ENCODE results near the gene RYK. TPM values are rescaled to one million over a fixed set of nuclear protein-coding genes. Genes with fewer than 3 reads are reported as not detected.

Gene RYK
- total RNA-seq, 4 donors from 2014 or later = 92.7 to 133 (median 115) TPM

- peaks cover 3 to 78% of the 10 kb centered on the region in 2 donors for H3K36me3 ChIP-seq
- H3K27me3 ChIP-seq = no peaks in the 10 kb centered on the region
- H3K4me1 ChIP-seq = no peaks in the 10 kb centered on the region
- WGBS, 2 donors (ENCODE audit: low coverage in 1 of 2) = 73% methylated on average over 2 of the region's 2 CpGs; no CpG with 5 or more reads in 1 of the 2 donors
- H3K4me3 ChIP-seq = no peak overlapping the region
- TF ChIP-seq EP300 (IDR thresholded peaks at IDR 0.05) = no peak
- TF ChIP-seq, protein P1, sequence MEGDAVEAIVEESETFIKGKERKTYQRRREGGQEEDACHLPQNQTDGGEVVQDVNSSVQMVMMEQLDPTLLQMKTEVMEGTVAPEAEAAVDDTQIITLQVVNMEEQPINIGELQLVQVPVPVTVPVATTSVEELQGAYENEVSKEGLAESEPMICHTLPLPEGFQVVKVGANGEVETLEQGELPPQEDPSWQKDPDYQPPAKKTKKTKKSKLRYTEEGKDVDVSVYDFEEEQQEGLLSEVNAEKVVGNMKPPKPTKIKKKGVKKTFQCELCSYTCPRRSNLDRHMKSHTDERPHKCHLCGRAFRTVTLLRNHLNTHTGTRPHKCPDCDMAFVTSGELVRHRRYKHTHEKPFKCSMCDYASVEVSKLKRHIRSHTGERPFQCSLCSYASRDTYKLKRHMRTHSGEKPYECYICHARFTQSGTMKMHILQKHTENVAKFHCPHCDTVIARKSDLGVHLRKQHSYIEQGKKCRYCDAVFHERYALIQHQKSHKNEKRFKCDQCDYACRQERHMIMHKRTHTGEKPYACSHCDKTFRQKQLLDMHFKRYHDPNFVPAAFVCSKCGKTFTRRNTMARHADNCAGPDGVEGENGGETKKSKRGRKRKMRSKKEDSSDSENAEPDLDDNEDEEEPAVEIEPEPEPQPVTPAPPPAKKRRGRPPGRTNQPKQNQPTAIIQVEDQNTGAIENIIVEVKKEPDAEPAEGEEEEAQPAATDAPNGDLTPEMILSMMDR (IDR thresholded peaks at IDR 0.05) = no peak
- no peak for TF ChIP-seq POLR2A (IDR thresholded peaks at IDR 0.05)
- H3K9me3 ChIP-seq = no peaks in the 10 kb centered on the region
- no peak overlapping the region for H3K27ac ChIP-seq
- no peak for ATAC-seq
These were observed 71.2 kb downstream of the RYK start for GRCh38 chr3:134179508-134179907.

GRCh38 chr3:134163096-134163495 is 87.6 kb downstream of the RYK start:
- TF ChIP-seq EP300 (IDR thresholded peaks at IDR 0.05) (no peak), POLR2A (IDR thresholded peaks at IDR 0.05) (no peak), POLR2AphosphoS5 (IDR thresholded peaks at IDR 0.05) (no peak)
- TF ChIP-seq, protein P1 (IDR thresholded peaks at IDR 0.05) = no peak
- H3K9me3 ChIP-seq = no peaks in the 10 kb centered on the region
- no peak overlapping the region for H3K4me3 ChIP-seq
- H3K36me3 ChIP-seq = peaks cover 0 to 49% of the 10 kb centered on the region in 2 donors
- no peaks in the 10 kb centered on the region for H3K4me1 ChIP-seq
- no peak overlapping the region for H3K27ac ChIP-seq
- H3K27me3 ChIP-seq = no peaks in the 10 kb centered on the region
- ATAC-seq = no peak
- WGBS, 2 donors (ENCODE audit: low coverage in 1 of 2) = 55 to 70% methylated on average over 5 to 6 of the region's 6 CpGs

GRCh38 chr3:134161898-134162615 is 88.6 kb downstream of the RYK start:
- no peaks in the 10 kb centered on the region for H3K27me3 ChIP-seq
- no peak overlapping the region for H3K4me3 ChIP-seq
- no peaks in the 10 kb centered on the region for H3K4me1 ChIP-seq
- H3K9me3 ChIP-seq = no peaks in the 10 kb centered on the region
- H3K27ac ChIP-seq = no peak overlapping the region
- no peak for TF ChIP-seq EP300 (IDR thresholded peaks at IDR 0.05)
- TF ChIP-seq, protein P1 (IDR thresholded peaks at IDR 0.05) = no peak
- no peak for TF ChIP-seq POLR2AphosphoS5 (IDR thresholded peaks at IDR 0.05)
- TF ChIP-seq POLR2A (IDR thresholded peaks at IDR 0.05) = no peak
- WGBS, 2 donors (ENCODE audit: low coverage in 1 of 2) = 83 to 92% methylated on average over 6 to 9 of the region's 9 CpGs
- peaks cover 0 to 60% of the 10 kb centered on the region in 2 donors for H3K36me3 ChIP-seq
- no peak for ATAC-seq

DNA sequence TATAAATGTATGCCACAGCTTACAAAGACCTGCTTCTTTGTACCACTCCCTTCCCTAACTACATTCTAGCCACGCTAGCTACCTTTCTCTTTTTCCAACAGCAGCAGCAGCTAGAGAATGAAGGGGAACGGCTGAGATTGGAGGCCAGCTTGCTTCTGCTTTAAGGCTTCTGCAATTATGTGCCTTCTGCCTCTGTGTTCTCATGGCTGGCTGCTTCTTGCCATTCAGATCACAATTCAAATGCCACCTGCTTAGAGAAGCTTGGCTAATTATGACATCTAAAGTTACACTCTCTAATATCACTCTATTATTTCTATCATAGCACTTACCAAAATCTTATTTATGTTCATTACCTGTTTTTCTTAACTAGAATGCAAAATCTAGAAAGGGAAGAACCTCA is 95.2 kb downstream of the RYK start:
- TF ChIP-seq EP300 (IDR thresholded peaks at IDR 0.05) = no peak
- TF ChIP-seq POLR2AphosphoS5 (IDR thresholded peaks at IDR 0.05) = no peak
- Histone ChIP-seq H3K4me1 (peaks cover 0 to 2% (median 0%) of the 10 kb centered on the region in 3 donors), H3K9me3 (no peaks in the 10 kb centered on the region), H3K27ac (no peak overlapping the region), H3K4me3 (no peak overlapping the region), H3K36me3 (peaks cover 0 to 91% of the 10 kb centered on the region in 2 donors), H3K27me3 (no peaks in the 10 kb centered on the region)
- ATAC-seq = no peak
- 71 to 73% methylated on average over 2 of the region's 2 CpGs for WGBS, 2 donors (ENCODE audit: low coverage in 1 of 2)

DNA sequence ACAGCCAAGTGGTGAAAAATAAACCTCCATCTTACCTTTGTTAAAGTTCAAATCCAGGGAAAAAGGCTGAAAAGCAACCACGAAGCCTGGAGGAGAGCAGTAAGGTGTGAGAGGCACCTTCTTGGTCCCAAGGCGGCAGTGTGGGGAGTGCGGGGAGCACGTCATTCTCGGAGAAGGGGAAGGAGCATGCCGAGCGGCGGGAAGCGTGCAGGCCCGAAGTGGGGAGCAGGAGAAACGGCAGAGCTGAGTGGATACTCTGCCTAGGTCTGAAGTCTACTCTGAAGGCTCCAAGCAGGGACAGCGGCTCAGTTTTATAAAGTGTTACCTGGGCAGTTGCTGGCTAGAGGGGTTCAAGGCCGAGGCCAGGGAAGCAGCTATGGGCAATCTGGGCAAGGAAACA is 96.9 kb downstream of the RYK start:
- H3K27ac ChIP-seq = no peak overlapping the region
- ATAC-seq = no peak
- TF ChIP-seq, protein P1 (IDR thresholded peaks at IDR 0.05) = no peak
- TF ChIP-seq POLR2A (IDR thresholded peaks at IDR 0.05) = no peak
- no peak for TF ChIP-seq EP300 (IDR thresholded peaks at IDR 0.05)
- no peak for TF ChIP-seq POLR2AphosphoS5 (IDR thresholded peaks at IDR 0.05)
- peaks cover 0 to 19% (median 5%) of the 10 kb centered on the region in 3 donors for H3K4me1 ChIP-seq
- H3K4me3 ChIP-seq = no peak overlapping the region
- 95 to 96% methylated on average over 8 to 13 of the region's 13 CpGs for WGBS, 2 donors (ENCODE audit: low coverage in 1 of 2)
- no peaks in the 10 kb centered on the region for H3K27me3 ChIP-seq
- H3K36me3 ChIP-seq = peaks cover 0 to 75% of the 10 kb centered on the region in 2 donors
- no peaks in the 10 kb centered on the region for H3K9me3 ChIP-seq

Data from gastroesophageal sphincter (tissue), 4 donors.